Measurements from ENCODE around the gene SLC6A12.
"Not testable (repeated sequence)": the region's sequence is repeated elsewhere in the genome, so short reads cannot be mapped to it uniquely, and the experiment has no call there.

The SLC6A12 gene

DNA sequence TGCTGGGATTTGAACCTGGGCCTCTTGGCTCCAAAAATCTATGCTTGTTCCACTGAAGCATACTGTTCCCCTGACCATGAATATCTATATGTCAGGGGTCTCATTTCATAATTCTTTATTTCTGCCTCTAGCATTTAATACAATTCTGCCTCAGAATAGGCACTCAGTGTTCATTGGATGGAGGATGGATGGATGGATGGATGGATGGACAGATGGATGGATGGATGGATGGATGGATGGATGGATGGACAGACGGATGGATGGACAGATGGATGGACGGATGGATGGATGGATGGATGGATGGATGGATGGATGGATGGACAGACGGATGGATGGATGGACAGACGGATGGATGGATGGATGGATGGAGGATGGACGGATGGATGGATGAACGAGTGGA is 3.1 kb upstream of the SLC6A12 start:
- DNase-seq (ENCODE audit: low read depth, low spot score): not testable (repeated sequence)

GRCh38 chr12:215116-215515 is 1.2 kb upstream of the SLC6A12 start:
- DNase-seq (ENCODE audit: low read depth, low spot score): no peak

DNA sequence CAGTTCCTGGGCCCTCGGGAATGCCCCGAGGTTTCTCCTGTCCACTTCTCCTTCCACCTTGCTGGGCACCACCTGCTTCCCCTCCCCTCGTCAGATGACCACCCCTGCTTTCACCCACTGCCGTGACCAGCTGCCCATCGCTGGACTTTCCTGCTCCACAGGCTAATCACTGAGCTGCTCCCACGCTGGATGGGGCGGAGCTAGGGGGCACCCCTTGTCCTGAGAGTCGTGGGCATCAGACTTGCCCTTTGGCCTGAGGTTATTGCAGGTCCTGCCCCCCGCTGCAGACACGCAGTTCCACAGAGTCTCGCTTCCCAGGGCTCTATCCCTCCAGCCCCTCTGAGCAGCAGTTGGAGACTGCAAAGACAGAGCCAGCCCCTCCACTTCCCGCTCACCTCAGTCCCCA is 427 bp downstream of the SLC6A12 start:
- DNase-seq (ENCODE audit: low read depth, low spot score): no peak

GRCh38 chr12:212715-213526 is 1.0 kb downstream of the SLC6A12 start:
- DNase-seq (ENCODE audit: low read depth, low spot score): no peak

DNA sequence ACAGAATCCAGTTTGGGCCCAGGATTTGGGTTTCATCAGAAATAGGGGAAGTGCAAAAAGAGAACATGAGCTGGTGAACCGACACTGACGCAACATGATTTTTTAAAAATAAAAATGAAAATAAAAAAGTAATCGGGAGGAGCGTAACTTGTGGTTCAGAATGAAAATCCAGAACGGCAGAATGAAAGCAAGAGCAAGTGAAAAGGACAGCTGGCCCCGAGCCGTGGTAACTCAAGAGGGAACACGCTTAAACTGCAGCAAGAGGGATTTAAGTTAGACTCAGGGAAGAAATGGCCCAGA is 1.6 kb downstream of the SLC6A12 start:
- DNase-seq (ENCODE audit: low read depth, low spot score): no peak

- no peak for DNase-seq (ENCODE audit: low read depth, low spot score)
Measured at GRCh38 chr12:211639-212414, 2.1 kb downstream of the SLC6A12 start.

DNA sequence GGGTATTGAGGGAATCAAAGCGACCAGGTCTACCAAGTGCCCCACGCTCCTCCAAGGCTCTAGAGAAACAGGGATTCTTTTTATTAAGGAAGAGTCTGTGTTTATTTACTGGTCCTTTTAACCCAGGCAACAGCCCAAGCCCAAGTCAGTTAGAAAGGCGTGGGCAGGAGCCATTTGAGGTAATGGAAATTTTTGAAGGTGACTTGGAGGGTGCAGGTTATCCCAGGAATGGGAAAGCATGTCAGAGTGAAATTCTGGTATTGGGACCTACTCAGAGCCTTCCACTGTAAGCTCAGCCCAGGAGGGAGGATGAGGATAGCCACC is 2.9 kb downstream of the SLC6A12 start:
- DNase-seq (ENCODE audit: low read depth, low spot score): no peak

GRCh38 chr12:210277-211141 is 3.4 kb downstream of the SLC6A12 start:
- DNase-seq (ENCODE audit: low read depth, low spot score): no peak

GRCh38 chr12:209851-210250 is 4.1 kb downstream of the SLC6A12 start:
- no peak for DNase-seq (ENCODE audit: low read depth, low spot score)

DNA sequence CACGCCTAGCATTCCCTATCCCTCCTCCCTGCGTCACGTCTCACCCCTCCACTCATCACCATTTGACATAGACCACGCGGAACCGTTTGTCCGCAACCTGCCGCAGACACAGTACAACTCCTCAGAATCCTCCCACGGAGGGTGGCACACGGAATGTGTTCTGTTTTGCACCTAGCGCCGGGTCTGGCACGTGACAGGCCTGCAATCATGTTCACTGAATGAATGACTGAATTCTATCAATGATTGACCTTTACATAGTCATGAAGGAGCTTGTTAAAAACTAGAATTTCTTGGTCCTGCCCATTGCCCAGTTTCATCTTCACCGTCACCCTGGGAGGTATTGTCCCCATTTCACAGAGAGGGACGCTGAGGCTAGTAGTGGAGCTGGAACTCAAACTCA is 4.7 kb downstream of the SLC6A12 start:
- DNase-seq (ENCODE audit: low read depth, low spot score): no peak

DNA sequence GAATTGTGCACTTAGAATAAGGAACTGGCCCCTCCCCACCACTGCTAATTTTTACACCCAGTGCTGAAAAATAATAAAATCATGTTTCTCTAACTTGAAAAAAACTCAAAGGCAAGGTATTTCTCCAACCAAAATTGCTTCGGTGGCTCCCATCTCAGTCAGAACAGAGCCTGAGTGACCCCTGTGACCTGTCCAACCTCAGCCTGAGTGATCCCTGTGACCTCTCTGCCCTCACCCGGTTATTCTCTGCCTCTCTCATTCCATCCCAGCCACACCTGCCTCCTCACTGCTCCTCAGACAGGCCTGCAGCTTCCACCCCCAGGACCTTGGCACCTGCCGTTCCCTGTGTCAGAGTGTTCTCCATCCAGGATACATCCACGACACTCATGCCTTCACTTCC is 5.1 kb downstream of the SLC6A12 start:
- no peak for DNase-seq (ENCODE audit: low read depth, low spot score)

- DNase-seq (ENCODE audit: low read depth, low spot score): no peak
Measured at GRCh38 chr12:207804-208203, 6.2 kb downstream of the SLC6A12 start.

DNA sequence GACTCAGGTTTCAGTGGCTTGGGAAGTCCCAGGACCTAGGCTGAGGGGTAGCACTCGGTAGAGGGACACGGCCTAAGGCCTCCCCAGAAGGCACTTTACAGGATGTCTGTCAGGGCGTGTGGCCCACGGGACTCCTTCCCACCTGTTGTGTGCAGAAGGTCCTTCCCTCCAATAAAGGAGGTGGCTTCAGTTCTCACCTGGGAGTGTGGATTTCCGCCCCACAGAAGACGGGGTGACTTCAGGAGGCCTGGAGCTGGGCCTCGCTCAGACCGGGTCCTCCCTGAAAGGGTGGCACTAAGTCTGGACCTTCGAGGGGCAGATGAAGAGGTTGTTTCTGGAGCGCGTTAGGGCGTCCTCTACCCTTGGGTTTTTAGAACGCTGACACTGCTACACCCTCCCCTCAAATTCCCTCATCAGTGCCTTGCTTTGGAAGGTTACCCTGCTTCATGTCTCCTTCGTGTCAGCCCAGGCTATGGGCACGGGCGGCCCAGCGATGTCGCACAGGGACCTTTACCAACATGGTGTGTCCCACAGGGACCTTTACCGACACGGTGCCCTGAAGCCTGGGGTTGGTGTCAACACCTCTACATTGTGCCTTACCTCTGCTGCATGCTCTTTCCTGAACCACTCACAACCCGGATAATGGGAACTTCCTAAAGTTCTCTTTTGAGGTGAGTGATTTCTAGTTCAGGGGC is 7.1 kb downstream of the SLC6A12 start:
- DNase-seq (ENCODE audit: low read depth, low spot score): no peak

- no peak for DNase-seq (ENCODE audit: low read depth, low spot score)
Measured at GRCh38 chr12:205026-205425, 8.9 kb downstream of the SLC6A12 start.

DNA sequence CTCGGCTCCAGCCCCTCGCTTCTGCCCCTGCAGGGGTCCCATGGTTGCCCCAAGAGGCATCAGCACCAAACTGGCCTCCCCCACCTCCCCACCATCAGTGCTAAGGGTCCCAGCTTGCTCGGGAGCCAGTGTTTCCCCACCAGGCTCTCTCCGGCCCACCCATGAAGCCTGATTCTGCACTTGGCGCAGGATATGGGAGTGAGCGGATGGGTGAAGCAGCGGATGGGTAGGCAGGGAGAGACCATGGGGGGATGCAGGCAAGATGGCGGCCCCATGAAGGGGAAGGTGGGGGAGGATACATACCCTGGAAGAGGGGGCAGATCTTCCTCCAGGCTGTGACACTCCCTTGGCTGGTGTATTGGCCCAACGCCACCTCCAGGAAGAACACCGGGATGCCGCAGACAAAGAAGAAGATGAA is 9.7 kb downstream of the SLC6A12 start:
- no peak for DNase-seq (ENCODE audit: low read depth, low spot score)

DNA sequence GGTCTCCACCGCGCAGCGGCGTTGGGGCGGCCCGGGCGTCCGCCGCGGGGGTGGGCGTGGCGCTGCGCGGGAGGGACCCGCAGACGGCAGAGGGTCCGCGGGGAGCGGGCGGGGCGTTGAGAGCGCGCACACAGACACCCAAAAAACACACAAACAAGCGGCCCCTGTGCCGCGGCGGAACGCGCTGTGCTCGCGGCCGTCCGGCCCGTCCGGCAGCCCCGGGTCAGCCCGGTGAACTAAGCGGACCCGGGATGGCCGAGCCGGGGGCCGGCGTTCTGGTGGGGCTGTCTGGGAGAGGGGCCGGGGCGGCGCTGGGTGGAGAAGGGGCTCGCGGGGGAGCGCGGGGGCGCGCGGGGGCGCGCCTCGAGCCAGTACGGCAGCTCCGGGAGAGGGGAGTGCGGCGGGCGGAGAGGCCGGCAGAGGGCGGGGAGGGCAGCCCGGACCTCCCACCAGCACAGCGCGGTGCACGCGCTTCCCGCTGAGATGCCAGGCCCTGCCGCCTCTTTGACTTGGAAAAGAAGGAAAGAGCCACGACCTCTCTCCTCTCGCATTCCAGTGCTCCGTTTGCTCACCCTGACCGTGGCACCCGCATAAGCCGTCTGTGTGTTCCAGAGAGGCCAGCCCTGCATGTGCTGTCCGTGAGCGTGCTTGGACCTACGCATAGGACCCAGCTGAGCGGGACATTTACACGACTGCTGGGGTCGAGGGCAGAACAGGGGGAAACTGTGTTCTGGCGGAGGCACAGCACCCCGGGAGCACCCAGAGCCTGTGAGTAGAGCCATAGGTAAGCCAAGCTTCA is 10.3 kb downstream of the SLC6A12 start:
- no peak for DNase-seq (ENCODE audit: low read depth, low spot score)

DNA sequence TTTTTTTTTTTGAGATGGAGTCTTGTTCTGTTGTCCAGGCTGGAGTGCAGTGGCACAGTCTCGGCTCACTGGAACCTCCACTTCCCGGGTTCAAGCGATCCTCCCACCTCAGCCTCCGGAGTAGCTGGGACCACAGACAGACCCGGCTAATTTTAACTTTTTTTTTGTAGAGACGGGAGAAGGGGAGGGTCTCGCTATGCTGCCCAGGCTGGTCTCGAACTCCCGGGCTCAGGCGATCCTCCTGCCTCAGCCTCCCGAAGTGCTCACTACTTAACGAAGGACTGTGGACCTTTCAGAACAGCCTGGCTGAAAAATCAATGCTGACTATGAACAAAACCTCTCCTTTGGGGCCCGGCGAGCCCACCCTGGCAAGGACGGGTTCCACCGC is 10.9 kb downstream of the SLC6A12 start:
- no peak for DNase-seq (ENCODE audit: low read depth, low spot score)

- DNase-seq (ENCODE audit: low read depth, low spot score): no peak
Measured at GRCh38 chr12:202081-202731, 11.8 kb downstream of the SLC6A12 start.

DNA sequence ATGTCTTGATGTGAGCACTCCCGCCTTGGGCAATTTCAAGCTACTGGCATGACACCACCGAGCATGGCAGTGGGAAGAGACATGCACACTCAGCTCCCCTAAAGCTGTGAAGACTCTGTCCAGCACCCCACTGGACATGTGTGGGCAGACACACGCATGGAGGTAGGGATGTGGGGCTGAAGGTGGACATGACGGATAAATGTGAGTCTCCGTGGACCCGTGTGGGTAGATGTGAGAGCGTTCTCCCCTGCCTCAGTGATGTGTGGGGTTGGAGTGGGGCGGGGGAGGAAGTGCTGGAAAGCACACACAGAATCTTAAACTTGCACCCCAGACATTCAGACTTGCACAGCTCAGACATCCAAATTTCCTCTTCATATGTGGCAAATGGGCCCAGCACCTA is 12.6 kb downstream of the SLC6A12 start:
- no peak for DNase-seq (ENCODE audit: low read depth, low spot score)

GRCh38 chr12:198705-199104 is 15.3 kb downstream of the SLC6A12 start:
- no peak for DNase-seq (ENCODE audit: low read depth, low spot score)

Measured in activated CD4-positive, CD25-positive, alpha-beta regulatory T cell treated with anti-CD3 and anti-CD28 coated beads, Interleukin-2, amount 50 U/mL, for 16 hours (primary cell).